AG04450 (cell line): ENCODE data around the gene MRPL40. TPM values are rescaled to one million over a fixed set of nuclear protein-coding genes. Genes with fewer than 3 reads are reported as not detected.

Source experiments
- CTCF ChIA-PET: fragments of 300-600, 350-600 bp; formaldehyde crosslinking; extraction: SDS; loops from one replicate; lab custom pipeline; 2022; ENCODE audit warnings: antibody characterized with exemption, inconsistent platforms; lab: Charles Lee
- POLR2A ChIA-PET: fragments of 350-600 bp; formaldehyde crosslinking; extraction: SDS; loops from one replicate; lab custom pipeline; 2021; ENCODE audit warnings: antibody characterized with exemption, inconsistent platforms; lab: Yijun Ruan, JAX
- DNase-seq: peaks from one replicate; pipeline ENCODE4 v3.0.0-alpha.2; 2011; ENCODE audit warnings: low read depth, low spot score
- H3K27ac ChIP-seq: one replicate; pipeline ENCODE4 v1.5.1; 2012; ENCODE audit warnings: low read depth, low read length, control low read depth
- H3K27me3 ChIP-seq: one replicate; pipeline ENCODE4 v1.6.0; 2012; ENCODE audit warnings: low read length; ENCODE audit not compliant: control insufficient read depth, insufficient read depth
- H3K4me3 ChIP-seq: 2 replicates; pipeline ENCODE4 v1.5.1; 2011; ENCODE audit warnings: mild to moderate bottlenecking, low read depth, low read length, control low read depth
- H3K9me3 ChIP-seq: 2 replicates; pipeline ENCODE4 v1.5.1; 2012; ENCODE audit warnings: low read length; ENCODE audit not compliant: control insufficient read depth, insufficient read depth
- CTCF ChIP-seq: IDR thresholded peaks from 2 replicates; pipeline ENCODE4 v1.5.1; 2011; ENCODE audit warnings: low read depth, low read length, control low read depth, inconsistent platforms
- polyA plus RNA-seq: library from polyadenylated mRNA; depleted of rRNA; stranded (reverse); fragments of >200 nt; gene quantifications from 2 replicates; pipeline ENCODE4 v1.2.3, GENCODE V29; 2011

Gene MRPL40
- polyA plus RNA-seq, 1 experiment = 49.5 TPM

- POLR2A ChIA-PET = no interaction called here
- no peak overlapping the region for H3K27ac ChIP-seq
- no peak overlapping the region for H3K4me3 ChIP-seq
- CTCF ChIA-PET = no interaction called here
- no peak for DNase-seq
- no peak for TF ChIP-seq CTCF
- H3K9me3 ChIP-seq = no peaks in the 10 kb centered on the region
- H3K27me3 ChIP-seq = no peaks in the 10 kb centered on the region
Observed at GRCh38 chr22:19401483-19401882, 30.9 kb upstream of the MRPL40 start.

GRCh38 chr22:19402642-19403191 lies 29.6 kb upstream of the MRPL40 start:
- TF ChIP-seq CTCF = no peak
- Histone ChIP-seq H3K27ac (no peak overlapping the region), H3K9me3 (no peaks in the 10 kb centered on the region), H3K27me3 (no peaks in the 10 kb centered on the region), H3K4me3 (no peak overlapping the region)
- ChIA-PET POLR2A (no interaction called here), CTCF (no interaction called here)
- no peak for DNase-seq

DNA sequence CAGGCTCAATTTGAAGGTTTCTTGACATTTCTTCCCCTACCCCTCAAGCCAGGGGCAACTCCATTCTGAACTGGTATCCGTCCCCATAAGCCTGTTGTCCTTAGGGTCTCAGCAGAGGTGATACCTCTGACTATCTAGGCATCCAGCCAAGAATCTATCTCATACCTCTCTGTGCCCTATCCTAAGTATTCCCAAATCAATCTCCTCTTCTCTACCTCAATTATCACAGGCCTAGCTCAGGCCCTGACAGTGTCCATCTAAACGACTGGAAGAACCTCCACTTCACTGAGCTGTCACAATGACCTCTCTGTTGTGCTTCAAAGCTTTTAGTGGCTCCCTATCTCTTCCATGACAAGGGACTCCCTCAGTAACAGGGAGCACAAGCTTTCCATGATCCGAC lies 27.7 kb upstream of the MRPL40 start:
- H3K9me3 ChIP-seq = no peaks in the 10 kb centered on the region
- no peaks in the 10 kb centered on the region for H3K27me3 ChIP-seq
- no peak overlapping the region for H3K27ac ChIP-seq
- H3K4me3 ChIP-seq = no peak overlapping the region
- TF ChIP-seq CTCF = no peak
- ChIA-PET CTCF (interaction anchor here (0.5 to 2.4 kb wide), 2 partner anchors 225 to 228 kb away, joined by 4 to 6 read pairs; no protein-coding TSS in a partner anchor), POLR2A (no interaction called here)
- DNase-seq = no peak

DNA sequence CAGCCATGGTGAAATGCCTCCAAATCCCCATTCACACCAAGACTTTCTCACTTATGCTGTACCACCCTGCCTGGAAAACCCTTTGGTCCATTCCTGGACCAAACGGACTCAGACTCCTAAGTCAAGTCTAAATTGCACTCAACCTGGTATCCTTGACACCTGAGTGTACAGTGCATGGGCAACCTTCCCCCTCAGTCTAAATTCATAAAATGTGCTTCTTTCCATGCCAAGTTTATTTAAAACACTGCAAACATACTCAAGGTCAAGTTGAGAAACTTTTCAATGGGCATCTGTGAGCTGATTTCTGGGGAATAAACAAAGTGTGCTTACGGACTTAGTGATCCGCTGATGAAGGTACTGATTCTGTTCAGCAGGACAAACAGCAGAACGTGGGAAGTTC lies 27.2 kb upstream of the MRPL40 start:
- ChIA-PET POLR2A (no interaction called here), CTCF (interaction anchor here (0.9 to 2.4 kb wide), 2 partner anchors 17 to 225 kb away, joined by 3 to 6 read pairs; no protein-coding TSS in a partner anchor)
- Histone ChIP-seq H3K9me3 (no peaks in the 10 kb centered on the region), H3K27me3 (no peaks in the 10 kb centered on the region), H3K4me3 (no peak overlapping the region), H3K27ac (no peak overlapping the region)
- no peak for DNase-seq
- TF ChIP-seq CTCF = no peak

GRCh38 chr22:19405652-19406051 lies 26.7 kb upstream of the MRPL40 start:
- POLR2A ChIA-PET = no interaction called here
- no peaks in the 10 kb centered on the region for H3K9me3 ChIP-seq
- CTCF ChIA-PET = interaction anchor here (0.9 to 2.4 kb wide), 2 partner anchors 17 to 224 kb away, joined by 3 to 6 read pairs; no protein-coding TSS in a partner anchor

More at GRCh38 chr22:19405652-19406051, 26.7 kb upstream of the MRPL40 start:
- no peak for DNase-seq
- no peak for TF ChIP-seq CTCF
- Histone ChIP-seq H3K27me3 (no peaks in the 10 kb centered on the region), H3K27ac (no peak overlapping the region), H3K4me3 (no peak overlapping the region)
